Bronchial epithelial cell (primary cell): ENCODE measurements around the gene CTRL. TPM values are rescaled to one million over a fixed set of nuclear protein-coding genes. Genes with fewer than 3 reads are reported as not detected.
"Not testable (repeated sequence)": the region's sequence is repeated elsewhere in the genome, so short reads cannot be mapped to it uniquely, and the experiment has no call there.

Experiments used
- DNase-seq: peaks from one replicate; pipeline ENCODE4 v3.0.0-alpha.2; 2010; ENCODE audit warnings: low read depth
- FAIRE-seq: peaks from 2 replicates; lab custom pipeline; 2011; peaks lifted over from hg19 to GRCh38; lab: Jason Lieb, UNC
- H3K27me3 ChIP-seq: 2 replicates; pipeline ENCODE4 v1.5.1; 2011; ENCODE audit warnings: low read length; ENCODE audit not compliant: control insufficient read depth, insufficient read depth
- H3K36me3 ChIP-seq: 2 replicates; pipeline ENCODE4 v1.5.1; 2011; ENCODE audit warnings: low read length; ENCODE audit not compliant: control insufficient read depth, insufficient read depth
- H3K4me3 ChIP-seq: 2 replicates; pipeline ENCODE4 v1.5.1; 2011; ENCODE audit warnings: mild to moderate bottlenecking, low read depth, low read length, control low read depth
- total RNA-seq: library from RNA; depleted of rRNA; stranded (reverse); fragments of >200 nt; gene quantifications from 2 replicates; pipeline ENCODE4 v1.2.1, GENCODE V29; 2014
- TF ChIP-seq, protein P1 (sequence below): IDR thresholded peaks from 2 replicates; pipeline ENCODE4 v1.5.1; 2011; ENCODE audit warnings: mild to moderate bottlenecking, moderate library complexity, low read length, control low read depth, inconsistent platforms; ENCODE audit not compliant: insufficient read depth, severe bottlenecking

CTRL gene
- total RNA-seq, 1 donor from 2014 or later: 0.26 TPM

DNA sequence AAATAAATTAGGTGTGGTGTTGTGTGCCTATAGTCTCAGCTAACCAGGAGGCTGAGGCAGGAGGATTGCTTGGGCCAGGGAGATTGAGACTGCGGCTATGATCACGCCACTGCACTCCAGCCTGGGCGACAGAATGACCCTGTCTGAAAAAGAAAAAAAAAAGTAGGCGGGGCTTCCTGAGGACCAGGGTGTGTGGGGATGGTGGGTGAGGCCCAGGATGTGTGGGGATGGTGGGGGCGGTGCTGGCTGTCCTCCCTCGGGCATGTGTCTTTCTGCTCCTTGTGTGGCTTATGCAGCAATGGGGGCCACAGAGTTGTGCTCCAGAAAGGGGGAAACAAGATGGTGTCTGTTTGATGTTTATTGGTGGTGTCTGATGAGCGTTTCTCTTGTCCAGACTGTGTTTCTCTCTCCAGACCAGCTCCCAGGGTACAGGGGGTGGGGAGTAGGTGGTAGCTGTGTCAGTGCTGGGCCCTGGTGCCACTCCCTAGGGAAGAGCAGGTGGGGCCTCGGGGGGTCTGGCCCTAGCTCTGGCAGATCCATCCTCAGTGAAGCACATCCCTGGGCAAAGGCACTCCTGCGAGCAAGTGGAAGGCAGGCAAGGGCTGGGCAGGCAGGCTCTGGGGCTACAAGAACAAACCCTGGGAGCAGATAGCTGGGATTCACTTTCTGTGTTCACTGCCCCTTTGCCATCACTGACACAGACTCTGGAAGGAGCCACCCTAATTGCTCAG, 10.0 kb upstream of the CTRL start:
- FAIRE-seq (no peak), DNase-seq (no peak)
- Histone ChIP-seq H3K4me3 (no peak overlapping the region), H3K36me3 (peaks cover 27% of the 10 kb centered on the region), H3K27me3 (no peaks in the 10 kb centered on the region)
- TF ChIP-seq, protein P1, sequence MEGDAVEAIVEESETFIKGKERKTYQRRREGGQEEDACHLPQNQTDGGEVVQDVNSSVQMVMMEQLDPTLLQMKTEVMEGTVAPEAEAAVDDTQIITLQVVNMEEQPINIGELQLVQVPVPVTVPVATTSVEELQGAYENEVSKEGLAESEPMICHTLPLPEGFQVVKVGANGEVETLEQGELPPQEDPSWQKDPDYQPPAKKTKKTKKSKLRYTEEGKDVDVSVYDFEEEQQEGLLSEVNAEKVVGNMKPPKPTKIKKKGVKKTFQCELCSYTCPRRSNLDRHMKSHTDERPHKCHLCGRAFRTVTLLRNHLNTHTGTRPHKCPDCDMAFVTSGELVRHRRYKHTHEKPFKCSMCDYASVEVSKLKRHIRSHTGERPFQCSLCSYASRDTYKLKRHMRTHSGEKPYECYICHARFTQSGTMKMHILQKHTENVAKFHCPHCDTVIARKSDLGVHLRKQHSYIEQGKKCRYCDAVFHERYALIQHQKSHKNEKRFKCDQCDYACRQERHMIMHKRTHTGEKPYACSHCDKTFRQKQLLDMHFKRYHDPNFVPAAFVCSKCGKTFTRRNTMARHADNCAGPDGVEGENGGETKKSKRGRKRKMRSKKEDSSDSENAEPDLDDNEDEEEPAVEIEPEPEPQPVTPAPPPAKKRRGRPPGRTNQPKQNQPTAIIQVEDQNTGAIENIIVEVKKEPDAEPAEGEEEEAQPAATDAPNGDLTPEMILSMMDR: no peak

DNA sequence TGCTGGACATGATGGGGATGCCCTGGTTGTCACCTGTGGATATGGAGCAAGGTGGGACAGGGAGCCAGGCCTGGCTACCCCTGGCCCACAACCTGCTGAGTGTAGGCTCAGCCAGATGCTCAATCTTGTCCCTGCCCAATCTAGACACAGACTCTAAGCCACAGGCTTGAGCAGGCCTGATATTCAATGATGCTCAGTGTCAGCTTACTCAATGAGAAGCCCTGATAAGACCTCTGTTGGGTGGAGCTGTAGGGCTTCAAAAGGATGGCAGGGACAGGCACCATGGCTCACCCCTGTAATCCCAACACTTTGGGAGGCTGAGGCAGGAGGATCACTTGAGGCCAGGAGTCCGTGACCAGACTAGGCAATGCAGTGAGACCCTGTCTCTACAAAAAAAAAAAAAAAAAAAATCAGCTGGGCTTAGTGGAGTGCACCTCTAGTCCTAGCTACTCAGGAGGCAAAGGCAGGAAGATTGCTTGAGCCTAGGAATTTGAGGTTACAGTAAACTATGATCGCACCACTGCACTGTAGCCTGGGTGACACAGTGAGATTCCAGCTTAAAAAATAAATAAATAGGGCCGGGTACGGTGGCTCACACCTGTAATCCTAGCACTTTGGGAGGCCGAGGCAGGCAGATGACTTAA, 8.9 kb upstream of the CTRL start:
- FAIRE-seq: no peak
- peaks cover 18% of the 10 kb centered on the region for H3K36me3 ChIP-seq
- DNase-seq: no peak
- H3K27me3 ChIP-seq: no peaks in the 10 kb centered on the region
- TF ChIP-seq, protein P1: no peak
- H3K4me3 ChIP-seq: no peak overlapping the region

DNA sequence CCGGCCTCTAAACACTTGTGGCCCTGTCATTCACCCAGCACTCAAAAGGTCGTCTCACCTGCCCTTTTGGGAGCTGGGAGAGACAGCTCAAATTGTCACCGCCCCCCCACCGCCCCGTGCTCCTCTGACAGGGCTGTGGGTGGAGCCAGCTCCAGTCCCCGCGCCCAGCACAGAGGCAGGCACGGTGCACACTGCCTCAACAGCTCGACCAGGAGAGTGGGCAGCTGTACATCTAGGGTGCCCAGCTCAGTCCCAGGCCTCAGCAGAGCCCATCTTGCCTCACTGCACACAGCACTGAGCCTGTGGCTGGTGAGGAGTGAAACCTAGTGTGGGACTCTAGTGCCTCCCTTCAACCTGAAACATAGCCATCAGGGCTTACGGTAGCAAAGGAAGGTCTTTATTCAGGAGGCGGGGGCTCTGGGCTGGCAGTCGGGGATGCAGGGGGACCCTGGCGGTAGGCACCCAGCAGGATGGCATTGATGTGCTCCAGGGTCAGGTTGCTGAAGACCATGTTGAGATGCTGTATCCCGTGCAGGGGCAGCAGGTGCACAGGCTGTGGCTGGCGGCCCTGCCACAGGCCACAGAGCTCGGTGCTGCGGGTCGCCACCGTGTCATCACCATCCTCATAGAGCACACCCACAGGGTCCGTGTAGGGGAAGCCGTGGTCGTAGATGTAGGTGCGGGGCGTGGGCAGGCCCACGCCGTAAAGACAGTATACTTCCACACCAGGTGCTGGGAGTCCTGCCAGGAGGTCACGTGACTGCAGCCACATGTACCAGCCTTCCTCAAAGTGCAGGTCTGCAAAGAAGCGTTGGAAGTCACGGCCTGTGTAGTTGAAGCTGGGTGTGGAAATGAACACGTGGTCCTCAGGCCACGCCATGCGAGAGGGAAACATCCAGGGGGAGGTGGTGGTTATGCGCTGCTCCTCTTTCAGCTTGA, 8.1 kb upstream of the CTRL start:
- peaks cover 14% of the 10 kb centered on the region for H3K36me3 ChIP-seq
- no peak overlapping the region for H3K4me3 ChIP-seq
- DNase-seq (no peak), FAIRE-seq (no peak)
- TF ChIP-seq, protein P1: no peak
- no peaks in the 10 kb centered on the region for H3K27me3 ChIP-seq

DNA sequence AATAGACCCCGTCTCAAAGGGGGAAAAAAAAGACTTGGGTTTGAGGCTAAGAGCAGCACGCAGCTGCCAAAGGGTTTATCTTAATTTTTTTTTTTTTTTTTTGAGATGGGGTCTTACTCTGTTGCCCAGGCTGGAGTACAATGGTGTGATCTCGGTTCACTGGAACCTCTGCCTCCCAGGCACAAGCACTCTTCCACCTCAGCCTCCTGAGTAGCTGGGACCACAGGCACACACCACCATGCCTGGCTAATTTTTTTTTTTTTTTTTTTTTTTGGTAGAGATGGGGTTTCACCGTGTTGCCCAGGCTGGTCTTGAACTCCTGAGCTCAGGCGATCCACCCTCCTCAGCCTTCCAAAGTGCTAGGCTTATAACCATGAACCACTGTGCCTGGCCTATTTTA, 6.1 kb upstream of the CTRL start:
- not testable (repeated sequence) for H3K27me3 ChIP-seq, H3K4me3 ChIP-seq, DNase-seq, FAIRE-seq
- H3K36me3 ChIP-seq: peaks cover 11% of the 10 kb centered on the region

DNA sequence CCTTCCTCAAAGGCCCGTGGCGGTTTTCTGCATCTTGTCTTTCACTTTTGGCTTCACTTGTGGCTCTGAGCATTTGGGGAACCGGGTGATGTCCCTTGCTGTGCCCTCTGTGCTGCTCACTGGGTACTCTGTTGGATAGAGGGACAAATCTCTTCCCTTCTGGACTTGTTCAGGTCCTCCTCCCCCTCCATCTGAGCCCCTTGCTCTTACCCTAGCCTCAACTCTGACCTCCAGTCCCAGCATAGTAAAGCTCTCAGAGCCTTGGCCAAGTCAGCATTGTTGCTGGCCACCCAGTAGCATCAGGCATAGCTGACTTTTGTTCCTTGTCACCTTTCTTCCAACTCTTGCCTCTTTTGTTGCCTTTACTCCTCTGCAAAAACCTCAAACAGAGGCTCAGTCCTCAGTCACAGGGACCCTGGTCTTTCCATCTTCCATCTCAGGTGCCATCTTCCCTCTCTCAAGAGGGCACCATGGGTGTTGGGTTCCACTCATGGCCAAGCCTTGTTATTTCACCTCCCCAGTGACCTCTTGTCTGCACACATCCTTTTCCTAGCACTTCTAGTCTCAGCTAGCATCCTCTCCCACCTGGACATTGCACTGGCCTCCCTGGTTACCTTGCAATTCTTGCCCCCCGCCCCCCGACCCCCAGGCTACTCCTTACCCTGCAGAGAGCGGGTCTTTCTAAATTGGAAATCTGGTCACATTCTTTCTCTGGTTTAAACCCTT, 5.4 kb upstream of the CTRL start:
- peak overlapping the region; percentile 97 for H3K4me3 ChIP-seq
- H3K36me3 ChIP-seq: peaks cover 8% of the 10 kb centered on the region
- TF ChIP-seq, protein P1: no peak
- FAIRE-seq (no peak), DNase-seq (peak; percentile 45)
- no peaks in the 10 kb centered on the region for H3K27me3 ChIP-seq
